ENCODE data around the gene TLE2.

DNA sequence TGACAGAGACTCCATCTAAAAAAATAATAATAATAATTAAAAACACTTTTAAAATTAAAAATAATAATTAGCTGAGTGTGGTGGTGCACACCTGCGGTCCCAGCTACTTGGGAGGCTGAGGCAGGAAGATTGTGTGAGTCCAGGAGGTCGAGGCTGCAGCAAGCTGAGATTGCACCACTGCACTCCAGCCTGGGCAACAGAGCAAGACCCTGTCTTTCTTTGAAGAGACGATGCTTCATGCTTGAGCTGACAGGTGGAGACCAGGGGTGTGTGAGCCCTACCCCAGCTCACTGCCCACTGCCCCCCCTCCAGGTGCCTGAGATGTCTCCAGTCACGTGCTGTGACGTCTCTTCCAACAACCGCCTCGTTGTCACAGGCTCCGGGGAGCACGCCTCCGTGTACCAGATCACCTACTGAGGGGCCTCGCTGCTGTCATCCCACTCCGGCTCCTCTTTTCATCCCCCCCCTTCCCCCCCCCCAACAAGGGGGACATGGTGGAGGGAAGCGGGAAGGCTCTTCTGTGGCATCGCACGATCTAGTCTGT, 34.4 kb downstream of the TLE2 start:
- TF ChIP-seq REST (IDR thresholded peaks at IDR 0.05; ENCODE audit: low read depth) (no peak), TEAD4 (IDR thresholded peaks at IDR 0.05) (no peak), RAD21 (IDR thresholded peaks at IDR 0.05; ENCODE audit: low read depth) (no peak)
- TF ChIP-seq, protein P1, sequence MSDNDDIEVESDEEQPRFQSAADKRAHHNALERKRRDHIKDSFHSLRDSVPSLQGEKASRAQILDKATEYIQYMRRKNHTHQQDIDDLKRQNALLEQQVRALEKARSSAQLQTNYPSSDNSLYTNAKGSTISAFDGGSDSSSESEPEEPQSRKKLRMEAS (IDR thresholded peaks at IDR 0.05), result no peak

All from Ishikawa (cell line).